Inflammatory macrophage treated with lipopolysaccharide for 1 hour (primary cell): Measurements from ENCODE around the gene TRIM7.
"Not testable (repeated sequence)": the region's sequence is repeated elsewhere in the genome, so short reads cannot be mapped to it uniquely, and the experiment has no call there.

Source experiments
- DNase-seq, 2 donors: peaks; one replicate each; pipeline ENCODE4 v3.0.0-alpha.2; 2020 to 2022

Gene TRIM7

GRCh38 chr5:181232593-181232992, 27.6 kb upstream of the TRIM7 start:
- DNase-seq, result no peak

GRCh38 chr5:181231432-181231831, 26.4 kb upstream of the TRIM7 start:
- no peak for DNase-seq

- DNase-seq, result no peak
These were observed 25.6 kb upstream of the TRIM7 start for GRCh38 chr5:181230551-181230950.

GRCh38 chr5:181229996-181230395, 25.0 kb upstream of the TRIM7 start:
- no peak for DNase-seq

DNA sequence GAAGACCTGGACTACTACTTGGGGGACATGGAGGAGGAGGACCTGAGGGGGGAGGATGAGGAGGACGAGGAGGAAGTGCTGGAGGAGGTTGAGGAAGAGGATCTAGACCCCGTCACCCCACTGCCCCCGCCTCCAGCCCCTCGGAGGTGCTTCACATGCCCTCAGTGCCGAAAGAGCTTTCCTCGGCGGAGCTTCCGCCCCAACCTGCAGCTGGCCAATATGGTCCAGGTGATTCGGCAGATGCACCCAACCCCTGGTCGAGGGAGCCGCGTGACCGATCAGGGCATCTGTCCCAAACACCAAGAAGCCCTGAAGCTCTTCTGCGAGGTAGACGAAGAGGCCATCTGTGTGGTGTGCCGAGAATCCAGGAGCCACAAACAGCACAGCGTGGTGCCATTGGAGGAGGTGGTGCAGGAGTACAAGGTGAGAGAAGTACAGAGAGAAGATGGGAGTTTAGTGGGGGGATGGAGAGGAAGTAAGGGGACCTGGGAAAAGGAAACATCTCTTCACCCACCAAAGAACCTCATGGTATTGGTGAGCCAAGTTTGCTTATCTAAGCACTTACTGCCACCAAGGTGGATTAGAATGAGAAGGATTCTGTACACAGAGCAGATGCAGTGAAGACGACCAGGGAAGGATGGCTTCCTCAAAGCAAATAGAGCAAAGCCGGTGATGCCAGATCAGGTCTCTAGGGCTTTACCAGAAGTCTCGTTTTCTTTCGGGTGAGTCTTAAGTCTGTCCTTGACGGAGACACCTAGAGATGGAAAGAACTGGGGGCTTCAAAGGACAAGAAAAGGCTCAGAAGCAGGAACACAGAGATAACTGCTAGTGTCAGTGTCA, 19.6 kb upstream of the TRIM7 start:
- DNase-seq, result no peak

DNA sequence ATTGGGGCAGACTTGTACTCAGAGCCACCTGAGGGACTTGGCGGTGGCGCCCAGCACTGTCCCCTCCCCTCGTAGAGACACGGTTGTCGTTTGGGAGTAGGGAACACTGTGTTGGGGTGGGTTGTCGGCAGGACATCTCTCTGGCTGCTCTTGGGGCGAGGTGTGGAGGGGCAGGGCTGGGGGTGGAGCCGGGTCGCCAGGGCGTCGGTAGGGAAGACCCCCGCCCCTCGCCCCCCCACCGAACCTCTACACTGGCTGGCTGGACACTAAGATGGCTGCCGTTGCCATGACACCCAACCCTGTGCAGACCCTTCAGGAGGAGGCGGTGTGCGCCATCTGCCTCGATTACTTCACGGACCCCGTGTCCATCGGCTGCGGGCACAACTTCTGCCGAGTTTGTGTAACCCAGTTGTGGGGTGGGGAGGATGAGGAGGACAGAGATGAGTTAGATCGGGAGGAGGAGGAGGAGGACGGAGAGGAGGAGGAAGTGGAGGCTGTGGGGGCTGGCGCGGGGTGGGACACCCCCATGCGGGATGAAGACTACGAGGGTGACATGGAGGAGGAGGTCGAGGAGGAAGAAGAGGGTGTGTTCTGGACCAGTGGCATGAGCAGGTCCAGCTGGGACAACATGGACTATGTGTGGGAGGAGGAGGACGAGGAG, 18.9 kb upstream of the TRIM7 start:
- peak; percentile 14 to 41 for DNase-seq

DNA sequence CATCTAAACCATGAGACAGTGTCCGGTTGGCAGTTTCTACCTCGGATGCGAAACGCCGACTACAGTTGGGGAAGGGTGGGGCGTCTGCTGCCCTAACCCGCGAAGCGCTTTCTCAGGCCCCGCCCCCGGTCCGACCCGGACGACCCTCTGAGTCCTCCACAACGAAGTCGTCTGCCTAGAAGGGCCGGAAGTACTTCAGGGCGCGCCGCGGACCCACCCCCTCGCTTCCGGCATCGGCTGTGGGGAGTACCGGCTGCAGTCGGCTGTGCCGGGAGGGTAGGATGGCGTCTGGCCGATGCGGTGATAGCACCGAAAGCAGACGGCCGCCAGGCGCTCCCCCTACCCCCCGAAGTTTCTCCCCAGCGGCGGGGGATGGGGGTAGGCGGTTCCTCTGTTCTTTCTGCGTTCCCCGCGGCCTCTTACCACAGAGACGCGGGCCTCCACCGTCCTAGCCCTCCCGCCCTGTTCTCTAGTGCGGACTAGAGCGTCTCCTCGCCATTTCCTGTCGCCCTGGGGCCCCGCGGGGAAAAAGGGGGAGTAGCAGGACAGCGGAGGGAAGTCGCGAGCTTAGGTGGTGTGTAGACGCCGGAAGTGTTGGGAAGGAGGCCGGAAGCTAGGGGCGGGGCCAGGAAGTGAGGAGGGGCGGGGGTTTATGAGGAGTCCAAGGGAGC, 18.2 kb upstream of the TRIM7 start, which contains the start of gene TRIM41:
Gene TRIM41 (plus strand): TSS at position 224 of the 671 bp plus-strand sequence. CDS start 719 bp downstream, outside the sequence.
- peak; percentile 96 to 97 for DNase-seq

- DNase-seq, result no peak
These were observed 17.6 kb upstream of the TRIM7 start for GRCh38 chr5:181222630-181223057.

DNA sequence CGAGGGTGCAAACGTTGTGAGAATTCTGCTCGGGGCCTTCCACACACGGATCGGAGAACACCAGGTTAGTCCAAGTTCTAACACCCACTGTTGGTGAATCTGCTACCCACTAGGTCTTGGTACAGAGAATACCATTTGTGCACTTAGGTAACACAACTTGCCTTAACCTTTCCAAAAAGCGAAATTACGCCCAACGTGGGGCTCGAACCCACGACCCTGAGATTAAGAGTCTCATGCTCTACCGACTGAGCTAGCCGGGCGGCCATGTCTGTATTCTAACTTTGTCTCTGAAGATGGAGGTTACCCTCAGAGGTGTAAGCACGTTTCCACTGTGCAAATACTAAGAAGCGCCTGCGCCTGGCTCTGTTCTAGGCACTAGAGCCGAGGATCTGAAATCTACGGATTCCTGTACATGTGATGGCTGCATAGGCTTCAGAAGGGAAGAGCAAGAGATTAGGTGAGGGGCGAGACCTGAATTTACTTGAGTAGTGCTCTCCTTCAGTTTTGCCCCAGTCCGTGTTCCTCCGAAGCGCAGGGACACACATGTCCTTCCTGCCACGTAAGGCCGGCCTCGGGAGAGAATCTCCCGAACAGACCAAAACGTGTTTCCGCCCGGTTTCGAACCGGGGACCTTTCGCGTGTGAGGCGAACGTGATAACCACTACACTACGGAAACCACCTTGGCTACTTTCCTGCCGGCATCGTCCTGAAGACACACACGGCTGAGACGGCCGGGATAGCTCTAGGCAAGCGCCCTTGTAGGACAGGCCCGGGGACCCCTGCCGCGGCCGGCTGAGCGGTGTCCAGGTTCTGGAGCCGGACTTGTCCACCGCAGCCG, 17.0 kb upstream of the TRIM7 start:
- peak; percentile 83 to 97 for DNase-seq

- no peak for DNase-seq
These were observed 16.3 kb upstream of the TRIM7 start for GRCh38 chr5:181221105-181221791.

DNA sequence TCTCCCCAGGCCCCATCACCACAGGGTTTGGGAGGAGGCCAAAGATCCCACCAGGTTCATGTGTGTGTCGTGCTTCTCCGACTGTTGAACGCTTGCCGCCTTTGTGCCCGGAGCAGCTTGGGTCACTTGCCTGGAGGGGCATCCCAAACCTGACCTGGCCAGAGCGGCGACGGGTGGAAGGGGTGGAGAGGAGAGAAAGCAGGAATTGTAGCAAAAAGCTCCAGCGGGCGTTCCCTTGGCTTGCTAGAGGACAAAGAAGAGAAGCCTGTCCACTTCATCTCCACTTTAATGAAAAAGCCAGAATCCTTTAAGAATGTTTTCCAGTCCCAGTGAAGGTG, 15.2 kb upstream of the TRIM7 start:
- no peak for DNase-seq

DNA sequence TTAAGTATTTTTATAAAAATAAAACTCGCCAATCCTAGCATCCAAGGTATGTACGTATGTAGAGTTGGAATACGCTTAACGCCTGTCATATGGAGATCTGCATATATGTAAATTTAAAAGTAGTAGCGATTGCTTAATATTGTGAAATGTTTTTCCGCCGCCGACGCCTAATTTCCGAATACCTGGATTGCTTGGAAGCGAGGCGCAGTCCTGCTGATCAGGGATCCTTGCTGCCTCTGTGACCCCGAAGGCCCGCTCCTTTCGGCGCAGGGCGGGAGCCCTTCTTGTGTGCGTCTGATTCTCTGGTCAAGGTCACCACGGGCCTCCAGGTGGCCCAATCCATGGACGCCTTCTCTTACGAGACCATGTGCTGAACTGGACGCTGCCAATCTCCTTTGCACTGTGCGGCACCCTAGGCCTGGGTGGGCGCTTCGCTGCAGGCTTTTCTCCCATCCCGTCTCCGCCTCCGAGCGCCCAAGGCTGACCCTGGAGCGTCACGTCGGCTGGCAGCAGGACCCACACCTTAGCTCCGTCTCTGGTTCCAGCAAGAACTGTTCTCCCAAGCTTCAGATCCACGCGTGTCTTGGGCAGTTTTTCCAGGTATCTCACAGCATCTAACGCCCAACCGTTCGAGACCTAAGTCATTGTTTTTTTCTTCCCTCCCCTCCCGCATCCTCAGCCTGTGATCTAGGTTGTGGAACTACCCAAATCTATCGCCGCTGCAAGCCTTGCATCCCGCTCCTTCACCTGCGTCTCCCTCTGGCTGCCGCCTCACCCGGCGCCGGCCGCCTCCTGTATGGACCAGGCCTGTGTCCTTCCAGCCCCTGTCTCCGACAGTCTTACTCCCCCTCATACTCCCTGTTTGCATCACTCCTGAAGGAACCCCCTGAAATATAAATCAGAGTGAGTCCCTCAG, 14.5 kb upstream of the TRIM7 start:
- no peak for DNase-seq

DNA sequence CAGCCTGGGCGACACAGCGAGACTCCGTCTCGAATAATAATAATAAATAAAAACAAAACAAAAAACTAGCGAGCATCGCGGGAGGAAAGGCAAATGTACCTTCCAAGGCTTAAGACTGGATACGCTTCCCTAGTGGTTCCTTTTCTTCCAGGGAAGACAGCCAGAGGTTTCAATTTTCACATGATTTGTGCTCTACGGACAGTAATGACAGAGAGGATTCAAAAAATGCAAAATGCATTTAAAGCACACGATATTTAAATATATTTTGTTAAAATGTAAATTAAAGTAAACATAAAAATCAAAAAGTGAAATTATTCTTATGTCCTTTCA, 13.8 kb upstream of the TRIM7 start:
- DNase-seq, result no peak

DNA sequence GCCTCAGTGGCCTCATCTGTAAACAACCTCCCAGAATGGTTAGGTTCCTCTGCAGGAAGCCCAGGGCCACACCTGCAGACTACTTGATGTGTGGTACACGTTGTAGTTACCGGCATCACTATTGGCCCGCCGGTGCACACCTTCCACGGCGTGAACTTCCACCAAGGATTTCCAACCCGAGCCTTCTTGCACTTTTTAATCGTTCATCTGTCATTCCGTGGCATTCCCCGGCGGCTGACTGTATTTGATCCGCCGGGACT, 12.7 kb upstream of the TRIM7 start:
- DNase-seq, result no peak

DNA sequence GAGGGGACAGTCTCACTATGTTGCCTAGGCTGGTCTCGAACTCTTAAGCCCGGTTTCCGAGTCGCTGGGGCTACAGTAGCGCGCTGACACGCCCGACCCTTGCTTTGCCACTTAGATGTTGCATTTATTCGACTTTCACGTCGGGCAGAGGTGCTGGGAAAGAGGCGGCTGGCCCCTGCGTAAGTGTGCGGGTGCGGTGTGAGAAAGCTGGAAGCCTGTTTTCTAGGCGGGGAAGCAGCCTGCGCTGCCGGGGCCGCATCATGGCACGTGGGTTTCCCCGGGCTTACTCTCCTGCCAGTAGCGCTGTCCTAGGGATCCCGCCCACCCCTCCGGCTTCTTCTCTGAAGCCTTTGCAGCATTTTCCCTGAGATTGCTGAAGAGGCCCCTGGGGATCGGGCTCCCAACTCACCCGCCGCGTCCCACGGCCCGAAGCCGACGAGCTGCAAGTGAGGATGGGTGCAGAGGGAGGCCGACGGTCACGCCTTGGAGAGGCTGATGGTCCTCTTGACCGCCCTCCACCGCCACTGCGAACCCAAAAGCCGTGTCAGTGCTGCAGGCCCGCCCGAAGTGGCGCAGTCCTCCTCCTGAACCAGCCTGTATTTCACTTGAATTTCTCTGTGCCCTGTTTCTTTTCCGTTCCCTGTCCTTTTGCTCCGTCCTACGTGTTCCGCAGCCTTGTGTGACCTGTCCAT, 12.3 kb upstream of the TRIM7 start:
- DNase-seq, result peak; percentile 35 to 37

DNA sequence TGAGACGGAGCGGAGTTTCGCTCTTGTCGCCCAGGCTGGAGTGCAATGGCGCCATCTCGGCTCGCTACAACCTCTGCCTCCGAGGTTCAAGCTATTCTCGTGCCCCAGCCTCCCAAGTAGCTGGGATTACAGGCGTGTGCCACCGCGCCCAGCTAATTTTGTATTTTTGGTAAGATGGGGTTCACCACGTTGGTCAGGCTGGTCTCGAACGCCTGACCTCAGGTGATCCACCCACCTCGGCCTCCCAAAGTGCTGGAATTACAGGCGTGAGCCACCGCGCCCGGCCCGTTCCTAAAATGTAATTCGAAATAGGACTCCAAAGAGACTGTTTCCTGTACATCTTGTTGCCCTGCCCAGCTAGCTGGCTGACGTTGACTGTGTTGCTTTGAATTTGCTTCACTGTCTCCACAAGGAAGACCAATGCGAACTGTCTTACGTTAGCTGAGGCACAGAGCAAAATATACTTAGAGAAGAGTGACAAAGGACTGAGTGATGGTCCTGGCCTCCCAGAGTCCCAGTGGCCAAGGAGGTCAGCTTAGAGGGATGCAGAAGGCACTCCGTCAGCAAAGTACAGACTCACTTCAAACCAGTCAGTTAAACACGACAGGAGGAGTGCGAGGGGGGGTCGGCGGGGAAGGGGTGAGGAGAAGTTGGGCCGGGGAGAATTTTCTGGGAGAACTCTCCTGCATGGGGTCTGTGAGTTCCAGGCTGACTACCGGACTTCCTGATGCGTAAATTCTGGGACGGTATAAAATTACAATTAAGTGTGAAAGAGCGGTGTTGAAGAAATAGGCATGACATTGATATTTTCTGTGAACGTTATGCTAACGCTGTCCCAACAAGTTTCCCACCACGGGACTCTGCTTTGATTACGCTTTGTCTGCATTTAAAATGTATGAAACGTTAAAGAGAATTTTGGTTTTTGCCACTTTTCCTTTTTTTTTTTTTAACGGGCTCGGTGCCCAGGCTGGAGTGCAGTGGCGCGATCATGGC, 11.3 kb upstream of the TRIM7 start:
- DNase-seq, result peak in 1 of 2 donors; percentile 18

- DNase-seq, result not testable (repeated sequence)
These were observed 9.3 kb upstream of the TRIM7 start for GRCh38 chr5:181214249-181214648.

DNA sequence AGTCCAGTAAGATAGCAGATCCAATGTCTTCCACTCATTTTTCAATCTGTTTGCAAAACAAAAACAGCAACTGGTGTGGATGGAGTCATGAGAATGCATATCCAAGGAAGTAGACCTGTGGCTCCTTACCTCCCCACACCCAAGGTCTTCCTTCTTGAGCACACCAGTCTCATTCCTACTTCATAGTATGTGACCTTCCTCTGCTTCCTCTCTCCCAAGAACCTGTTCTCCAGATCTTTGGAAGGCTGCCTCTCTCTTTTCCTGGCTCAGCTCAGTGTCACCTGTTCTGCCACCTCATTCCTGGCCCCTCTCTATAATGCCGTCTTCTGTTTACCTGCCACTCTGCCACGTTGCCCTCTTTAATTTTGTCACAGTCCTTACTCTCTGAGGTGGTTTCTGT, 7.9 kb upstream of the TRIM7 start:
- DNase-seq, result no peak

DNA sequence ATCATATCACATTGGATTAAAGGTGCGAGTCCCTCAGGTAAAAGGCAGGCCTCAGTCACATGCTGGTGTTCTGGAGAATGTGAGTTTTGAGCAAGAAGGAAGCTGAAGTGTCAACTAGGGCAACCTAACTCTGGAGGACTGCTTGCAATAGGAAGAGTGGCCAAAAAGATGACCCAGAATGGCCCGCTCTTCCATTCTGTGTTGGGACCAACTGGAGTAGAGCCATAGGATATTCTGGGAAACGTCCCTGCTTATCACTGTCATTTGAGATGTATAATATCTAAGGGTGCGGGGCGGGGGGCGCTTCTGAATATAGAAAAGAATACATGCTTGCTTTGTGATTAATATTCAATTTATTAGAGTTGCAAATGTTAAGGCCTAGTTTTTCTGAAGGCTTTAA, 7.1 kb upstream of the TRIM7 start:
- DNase-seq, result no peak

- no peak for DNase-seq
These were observed 6.2 kb upstream of the TRIM7 start for GRCh38 chr5:181211208-181211607.
